GM18499 (cell line): ENCODE measurements around the gene HMG20A.

Experiments used
- ATAC-seq: cut with Tn5 transposase; IDR thresholded peaks from one replicate; pipeline ENCODE4 v1.9.1; 2021; ENCODE audit warnings: moderate number of reproducible peaks; ENCODE audit not compliant: insufficient read depth, unreplicated experiment

Gene HMG20A

DNA sequence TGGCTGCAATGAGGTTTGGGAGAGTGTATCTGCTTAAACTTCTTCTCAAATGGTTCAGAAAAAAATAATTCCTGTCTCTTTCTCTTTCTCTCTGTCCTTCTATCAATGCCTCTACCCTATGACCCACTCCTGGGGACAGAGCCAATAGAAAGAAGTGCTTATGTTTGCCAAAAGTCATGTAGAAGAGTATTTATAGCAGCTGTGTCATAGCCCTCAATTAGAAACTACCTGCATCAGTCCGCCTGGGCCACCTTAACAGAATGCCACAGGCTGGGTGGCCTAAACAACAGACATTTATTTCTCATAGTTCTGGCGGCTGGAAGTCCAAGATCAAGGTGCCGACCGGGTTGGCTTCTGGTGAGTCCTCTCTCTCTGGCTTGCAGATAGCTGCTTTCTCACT is 92.5 kb downstream of the HMG20A start:
- no peak for ATAC-seq

DNA sequence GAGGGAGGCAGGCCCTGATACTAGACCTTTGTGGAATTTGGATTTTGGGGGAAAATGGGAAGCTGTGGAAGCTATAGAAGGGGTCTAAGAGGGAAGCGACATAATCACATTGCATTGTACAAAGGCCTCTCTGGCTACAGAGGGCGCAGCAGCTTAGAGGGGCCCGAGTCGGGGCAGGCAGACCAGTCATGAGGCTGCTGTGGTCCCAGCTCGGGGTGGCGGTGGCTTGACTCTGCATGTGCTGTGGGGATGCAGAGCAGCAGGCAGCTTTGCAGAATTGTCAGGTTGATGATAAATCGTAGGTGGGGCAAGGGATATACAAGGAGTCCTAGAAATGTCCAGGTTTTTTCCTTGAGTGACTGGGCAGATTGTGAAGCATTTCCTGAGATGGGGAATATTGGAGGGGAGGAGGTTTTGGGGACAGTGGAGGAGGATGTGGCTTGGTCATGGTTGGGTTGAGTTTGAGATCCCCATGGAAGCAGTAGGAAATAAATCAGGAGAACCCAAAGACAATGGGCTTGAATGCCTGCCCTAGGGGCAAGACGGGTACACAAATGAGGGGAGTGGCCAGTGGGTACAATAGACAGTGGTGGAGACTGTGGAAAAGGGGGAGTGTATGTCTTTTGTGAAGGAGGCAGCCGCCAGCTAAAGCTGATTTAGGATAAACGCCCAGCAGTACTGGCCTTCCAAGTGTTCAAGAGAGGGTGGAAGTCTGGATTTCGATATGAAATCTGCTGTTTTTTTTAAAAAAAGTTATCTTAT is 94.1 kb downstream of the HMG20A start:
- no peak for ATAC-seq

DNA sequence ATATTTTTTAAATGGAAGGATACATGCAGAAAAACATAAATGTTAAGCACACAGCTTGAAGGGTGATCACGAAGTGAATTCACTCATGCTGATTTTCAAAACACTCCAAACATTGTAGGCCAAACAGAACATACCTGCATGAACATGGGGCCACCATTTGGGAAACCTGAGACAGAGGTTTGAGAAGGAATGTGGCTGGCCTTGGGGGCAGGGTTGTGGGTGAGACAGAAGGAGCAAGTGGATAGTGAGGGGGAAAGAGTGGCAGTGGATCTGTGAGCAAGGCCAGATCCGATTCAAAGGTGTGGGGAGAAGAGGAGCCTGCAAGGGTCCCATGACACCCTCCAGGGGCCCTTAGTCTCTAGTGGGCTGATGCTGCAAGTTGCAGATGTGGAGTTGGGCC is 94.9 kb downstream of the HMG20A start:
- no peak for ATAC-seq

DNA sequence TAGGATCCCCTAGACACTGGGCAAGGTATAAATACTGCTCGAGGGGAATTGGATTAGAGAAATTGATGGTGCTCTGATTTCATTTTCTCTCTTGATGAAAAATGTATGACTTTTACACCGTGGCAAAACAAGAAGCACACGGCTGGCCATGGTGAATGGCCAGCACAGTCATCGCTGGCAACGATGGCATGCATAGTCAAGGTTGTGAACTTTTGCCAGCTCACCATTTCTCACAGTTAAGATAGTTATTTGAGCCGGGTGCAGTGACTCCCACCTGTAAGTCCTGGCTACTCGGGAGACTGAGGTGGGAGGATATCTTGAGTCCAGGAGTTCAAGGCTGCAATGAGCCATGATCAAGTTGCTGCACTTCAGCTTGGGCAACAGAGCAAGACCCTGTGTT is 95.4 kb downstream of the HMG20A start:
- ATAC-seq, result no peak

DNA sequence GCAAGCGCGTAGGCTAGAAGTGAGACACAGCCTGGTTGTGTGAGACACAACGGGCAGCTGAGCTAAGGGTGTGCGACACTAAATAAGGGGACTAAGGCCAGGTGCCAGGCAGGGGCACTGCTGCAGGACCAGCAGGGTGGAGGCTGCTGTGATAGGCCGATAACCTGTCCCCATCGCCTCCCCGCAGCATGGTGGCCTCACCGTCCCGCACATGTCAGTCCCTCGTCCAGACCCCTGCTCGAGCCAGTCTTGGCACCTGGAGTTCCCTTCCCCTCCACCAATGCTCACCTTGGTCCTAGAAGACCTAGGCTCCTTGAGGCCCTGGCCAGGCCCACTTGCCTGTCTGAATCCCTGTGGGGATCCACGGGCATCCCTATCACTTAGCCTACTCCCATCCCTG is 96.1 kb downstream of the HMG20A start:
- no peak for ATAC-seq

DNA sequence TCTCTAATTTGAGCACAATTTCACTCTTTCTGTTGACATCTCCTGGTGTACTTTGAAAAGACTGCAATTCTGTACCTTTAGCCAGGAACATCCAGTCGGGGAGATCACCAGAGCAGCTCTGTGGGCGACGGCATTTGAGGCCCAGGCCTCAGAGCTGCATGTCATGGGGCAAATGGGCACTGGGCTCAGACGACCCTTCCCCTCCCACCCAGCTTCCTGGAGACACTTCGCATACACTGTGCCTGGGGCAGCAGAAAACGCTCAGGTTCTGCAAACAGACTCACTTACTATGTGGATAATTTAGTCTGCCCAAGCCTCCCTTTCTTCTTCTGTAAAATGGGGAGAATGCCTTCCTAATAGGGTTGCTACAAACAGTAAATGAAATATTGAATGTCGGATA is 96.9 kb downstream of the HMG20A start:
- ATAC-seq, result no peak

DNA sequence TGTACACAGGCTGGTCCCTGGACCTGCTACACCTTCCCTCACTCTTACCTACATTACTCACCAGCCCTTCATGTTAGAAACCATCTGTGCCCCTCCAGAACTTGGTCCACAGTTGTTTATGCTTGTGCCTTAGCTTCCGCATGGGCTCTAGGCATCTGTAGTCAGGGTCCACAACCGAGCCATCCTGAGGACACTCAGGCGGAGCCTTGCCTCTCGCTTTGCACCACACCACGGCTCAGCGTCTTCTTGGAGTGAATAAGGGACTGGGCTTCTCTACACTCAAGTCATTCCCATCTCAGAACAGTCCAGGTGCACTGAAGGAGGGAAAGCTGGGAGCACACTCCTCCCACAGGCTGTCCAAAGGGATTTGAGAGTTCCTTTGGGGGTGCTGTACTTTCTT is 97.8 kb downstream of the HMG20A start:
- ATAC-seq, result no peak

DNA sequence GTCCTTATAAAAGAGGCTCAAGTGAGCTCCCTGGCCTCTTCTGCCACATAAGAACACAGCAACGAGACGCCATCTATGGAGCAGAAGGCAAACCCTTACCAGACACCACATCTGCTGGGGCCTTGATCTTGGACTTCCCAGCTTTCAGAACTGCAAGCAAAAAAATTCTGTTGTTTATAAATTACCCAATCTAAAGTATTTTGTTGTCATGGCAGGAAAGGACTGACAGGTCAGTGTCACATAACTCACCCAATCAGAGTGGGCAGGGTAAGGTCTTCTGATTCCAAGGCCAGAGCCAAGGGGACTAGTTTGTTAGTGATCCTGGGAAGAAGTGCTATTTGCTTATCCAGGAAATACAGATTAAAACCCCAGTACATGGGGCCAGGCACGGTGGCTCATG is 98.9 kb downstream of the HMG20A start:
- ATAC-seq, result no peak

DNA sequence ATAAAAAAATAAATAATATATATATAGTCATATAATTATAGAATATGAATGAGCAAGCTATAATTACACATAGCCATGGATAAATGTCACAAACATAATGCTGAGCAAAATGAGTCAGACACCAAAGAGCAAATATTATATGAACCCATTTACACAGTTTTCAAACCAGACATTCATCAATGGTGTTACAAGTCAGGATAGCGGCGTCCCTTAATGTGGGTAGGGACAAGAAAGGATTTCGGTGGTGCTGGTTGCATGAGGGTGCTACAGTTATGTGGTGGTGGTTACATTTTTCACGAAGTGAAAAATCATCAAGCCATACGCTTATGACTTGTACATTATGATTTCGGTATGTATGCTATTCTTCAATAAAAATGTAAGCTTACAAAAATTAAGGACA is 100.5 kb downstream of the HMG20A start:
- no peak for ATAC-seq

DNA sequence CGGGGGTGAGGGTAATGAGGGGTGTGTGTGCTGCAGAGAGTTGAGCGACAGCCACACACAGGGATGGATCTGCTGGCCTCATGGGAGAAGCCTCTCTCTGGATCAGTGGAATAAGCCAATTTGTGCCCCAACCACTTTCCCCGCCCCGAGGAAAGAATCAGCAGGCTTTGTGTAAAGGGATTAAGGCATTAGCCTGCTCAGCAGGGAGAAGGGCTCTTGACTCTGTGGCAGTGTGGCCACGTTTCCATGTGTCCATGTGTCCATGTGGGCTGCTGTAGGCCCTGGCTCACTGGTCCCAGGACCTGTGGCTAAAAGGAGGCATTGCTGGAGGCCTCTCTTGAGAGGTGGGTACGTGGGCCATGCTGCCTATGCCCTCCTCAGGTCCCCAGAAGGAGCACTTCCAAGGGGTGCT is 104.7 kb downstream of the HMG20A start:
- no peak for ATAC-seq

DNA sequence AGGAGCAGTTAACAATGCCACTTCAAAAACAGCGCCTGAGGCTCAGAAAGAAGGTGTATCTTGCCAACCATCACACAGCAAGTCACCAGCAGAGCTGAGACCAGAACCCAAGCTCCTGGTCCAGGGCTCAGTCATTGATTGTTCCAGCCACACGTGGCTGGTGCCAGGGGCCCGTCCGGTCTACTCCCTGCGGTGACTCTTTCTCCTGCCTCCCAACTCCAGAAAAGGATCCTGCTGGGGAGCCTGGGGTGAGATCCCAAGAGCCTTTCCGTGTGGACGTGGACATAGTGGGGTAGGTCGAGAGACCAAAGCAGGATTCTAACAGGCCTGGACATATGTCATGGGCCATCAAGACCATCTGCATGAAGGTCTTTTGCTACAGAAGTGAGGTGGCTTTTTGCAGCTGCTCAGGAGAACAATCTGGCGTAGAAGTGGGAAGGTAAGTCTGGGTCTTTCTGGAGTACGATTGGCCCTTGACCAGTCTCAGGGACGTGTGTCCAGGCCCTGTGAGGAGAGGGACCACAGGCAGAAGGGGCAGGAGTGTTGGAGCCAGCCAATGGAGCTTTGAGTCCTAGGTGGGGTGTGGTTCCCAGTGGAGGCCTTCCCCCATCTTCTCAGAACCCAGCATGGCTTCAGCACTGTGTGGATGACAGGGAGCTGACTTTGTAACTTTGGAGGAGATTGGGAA is 105.4 kb downstream of the HMG20A start:
- ATAC-seq, result no peak

DNA sequence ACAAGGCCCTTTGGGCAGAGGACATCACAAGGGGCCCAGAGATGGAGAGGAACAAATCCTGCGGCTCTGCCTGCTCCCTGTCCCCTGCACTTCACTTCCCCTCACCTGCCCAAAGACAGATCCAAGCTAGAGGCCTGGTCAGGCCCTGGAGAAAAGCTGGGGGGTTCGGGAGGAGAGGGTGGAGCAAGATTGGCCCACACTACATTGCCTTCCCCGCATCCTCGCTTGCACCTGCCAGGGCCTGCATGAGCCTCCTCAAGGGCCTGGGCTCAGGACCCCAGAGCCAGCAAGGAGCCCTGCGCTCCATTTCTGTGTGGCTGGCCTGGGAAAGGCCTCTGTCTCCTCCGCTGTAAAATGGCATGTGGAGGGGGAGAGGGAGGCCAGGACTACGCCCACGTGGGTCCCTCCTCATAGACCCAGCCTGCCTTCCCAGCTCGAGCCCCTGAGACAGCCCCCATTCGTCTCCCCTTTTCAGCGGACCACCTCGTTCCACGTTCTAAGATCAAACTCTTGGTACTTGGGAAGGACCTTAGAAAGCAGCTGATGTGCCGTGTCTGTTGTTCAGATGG is 106.0 kb downstream of the HMG20A start:
- no peak for ATAC-seq

DNA sequence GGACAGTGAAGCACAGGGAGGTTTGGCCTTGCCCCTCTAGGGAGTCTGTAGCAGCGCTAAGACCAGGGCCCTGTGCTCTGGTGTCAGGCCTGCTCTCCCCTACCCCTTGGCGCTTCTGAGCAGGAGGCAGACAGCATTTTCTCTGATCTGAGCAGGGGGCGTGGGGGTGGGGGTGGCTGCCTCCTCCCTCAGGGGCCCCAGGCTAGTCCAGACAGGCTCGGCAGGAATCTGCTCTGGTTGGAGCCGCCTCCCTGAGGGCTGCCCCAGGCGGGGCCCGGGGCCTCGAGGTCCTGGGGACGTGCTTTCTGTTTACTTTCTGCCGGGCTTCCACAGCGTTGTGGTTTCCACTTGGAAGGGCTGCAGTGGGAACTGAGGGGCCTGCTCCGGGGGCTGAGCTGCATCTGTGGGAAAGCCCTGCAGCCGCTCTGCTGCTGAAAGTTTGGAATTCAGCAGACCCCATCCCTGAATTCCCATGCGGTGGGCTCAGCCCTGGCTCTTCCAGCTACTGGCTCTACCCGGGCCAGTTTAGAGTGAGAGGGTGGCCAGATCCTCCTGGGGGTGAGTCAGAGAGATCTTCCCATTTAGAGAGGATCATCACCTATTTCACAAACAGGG is 106.6 kb downstream of the HMG20A start:
- ATAC-seq, result no peak

DNA sequence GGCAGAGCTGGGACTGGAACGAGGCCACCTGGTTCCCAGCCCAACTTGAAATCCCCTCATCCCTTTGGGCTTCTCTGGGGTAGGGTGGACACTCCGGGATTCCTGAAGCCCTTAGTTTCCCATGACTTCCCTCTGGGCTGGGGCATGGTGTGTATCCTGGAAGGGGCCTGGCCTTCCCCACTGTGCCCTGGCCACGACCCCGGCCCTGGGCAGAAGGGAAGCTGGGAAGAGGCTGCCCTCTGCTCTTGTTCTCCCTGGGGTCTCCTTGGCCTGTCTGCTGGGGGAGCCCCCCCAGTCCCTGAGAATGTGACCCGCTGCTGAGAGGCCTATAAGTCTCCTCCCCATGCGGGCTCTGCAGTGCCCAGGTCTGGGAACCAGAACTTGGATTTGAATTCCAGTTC is 107.1 kb downstream of the HMG20A start:
- no peak for ATAC-seq

DNA sequence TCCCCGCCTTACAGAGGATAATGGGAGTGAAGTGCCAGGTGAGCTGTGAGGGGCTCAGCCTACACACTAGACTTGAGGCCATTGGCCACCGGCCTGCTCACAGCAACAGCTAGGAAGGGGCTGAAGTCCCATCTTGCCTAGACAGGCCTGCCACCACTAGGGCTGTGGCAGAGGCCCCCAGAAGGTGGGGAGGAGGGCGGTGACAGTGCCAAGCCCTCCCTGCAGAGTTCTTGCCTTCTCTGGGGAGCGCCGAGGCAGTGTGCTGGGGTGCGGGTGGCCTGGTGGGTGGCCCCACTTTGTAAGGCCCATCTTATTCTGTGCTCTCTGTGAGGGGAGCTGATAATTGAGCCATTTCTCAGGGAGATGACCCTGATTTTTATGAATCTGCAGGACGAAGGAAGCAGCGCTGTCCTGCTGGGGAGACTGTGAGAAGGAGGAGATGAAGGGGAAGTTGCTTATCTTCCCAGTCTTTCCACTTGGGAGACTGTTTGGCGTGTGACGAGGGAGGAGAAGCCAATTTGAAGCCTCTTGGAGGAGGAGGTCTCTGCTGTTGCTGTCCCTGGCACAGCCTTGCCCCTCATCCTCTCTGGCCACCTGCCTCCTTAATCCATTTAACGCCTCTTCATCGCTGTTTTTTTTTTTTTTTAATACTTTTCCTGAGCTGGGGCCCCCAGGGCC is 107.7 kb downstream of the HMG20A start:
- no peak for ATAC-seq

DNA sequence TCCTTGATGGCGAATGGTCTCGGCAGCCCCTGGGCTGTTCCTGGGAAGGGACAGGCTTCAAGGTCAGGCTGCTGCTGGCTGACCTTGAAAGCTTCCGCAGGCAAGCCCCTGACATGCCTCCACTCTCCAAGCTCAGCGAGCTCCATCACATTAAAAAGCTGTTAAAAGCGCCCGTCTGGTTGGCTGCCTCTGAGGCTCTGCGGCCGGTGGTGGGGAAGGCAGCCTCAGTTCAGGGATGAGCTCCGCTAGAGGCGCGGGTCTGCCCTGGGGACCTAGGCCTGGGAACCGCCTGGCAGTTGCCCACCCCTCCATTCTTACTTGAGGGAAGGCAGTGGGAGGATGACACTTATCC is 108.3 kb downstream of the HMG20A start:
- ATAC-seq, result no peak

DNA sequence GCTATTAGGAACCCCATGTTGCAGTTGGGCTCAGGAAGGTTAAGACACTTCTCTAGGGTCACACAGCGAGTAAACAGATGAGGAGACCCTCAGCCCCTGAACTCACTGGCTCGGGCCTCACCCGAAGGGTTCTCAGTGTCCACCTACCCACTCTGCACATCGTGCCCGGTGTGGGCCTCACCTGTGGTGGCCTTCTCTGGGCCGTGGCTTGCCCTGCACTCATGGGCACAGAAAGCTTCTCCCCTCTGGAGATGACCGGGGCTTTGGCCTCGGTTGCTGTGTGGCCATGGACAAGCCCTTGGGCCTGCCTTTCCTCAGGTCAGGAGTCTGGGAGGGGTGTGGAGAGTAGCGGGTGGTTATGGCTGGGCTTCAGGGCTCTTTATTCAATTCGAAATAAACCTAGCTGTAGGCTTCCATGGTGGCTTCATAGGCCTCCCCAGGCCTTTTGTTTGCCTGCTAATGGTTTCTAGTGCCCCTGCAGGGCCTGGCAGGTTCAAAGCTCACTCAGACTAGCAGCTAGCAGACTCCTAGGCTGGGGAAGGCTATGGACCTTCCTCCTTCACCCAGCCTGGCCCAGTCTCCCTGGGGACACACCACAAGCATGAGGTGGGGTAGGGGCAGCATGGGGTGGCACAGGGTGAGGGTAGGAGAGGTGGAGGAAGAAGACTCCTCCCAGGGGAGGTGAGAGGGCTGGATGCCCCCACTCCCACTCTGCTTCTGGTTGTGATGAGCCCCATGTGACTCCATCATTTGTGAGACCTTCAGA is 108.9 kb downstream of the HMG20A start:
- ATAC-seq, result no peak

DNA sequence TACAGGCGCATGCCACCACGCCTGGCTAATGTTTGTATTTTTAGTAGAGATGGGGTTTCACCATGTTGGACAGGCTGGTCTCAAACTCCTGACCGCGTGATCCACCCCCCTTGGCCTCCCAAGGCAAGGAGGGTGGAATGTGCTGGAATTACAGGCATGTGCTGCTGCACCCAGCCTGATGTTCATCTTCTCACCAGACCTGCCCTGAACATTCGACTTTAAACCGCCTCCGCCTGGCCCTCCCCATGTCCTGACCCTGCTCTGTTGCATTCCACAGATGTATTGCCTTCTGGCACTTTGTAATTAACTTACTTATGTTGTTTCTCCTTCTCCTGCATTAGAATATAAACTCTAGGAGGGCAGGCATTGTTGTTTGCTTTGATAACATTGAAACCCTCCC is 109.9 kb downstream of the HMG20A start:
- no peak for ATAC-seq

DNA sequence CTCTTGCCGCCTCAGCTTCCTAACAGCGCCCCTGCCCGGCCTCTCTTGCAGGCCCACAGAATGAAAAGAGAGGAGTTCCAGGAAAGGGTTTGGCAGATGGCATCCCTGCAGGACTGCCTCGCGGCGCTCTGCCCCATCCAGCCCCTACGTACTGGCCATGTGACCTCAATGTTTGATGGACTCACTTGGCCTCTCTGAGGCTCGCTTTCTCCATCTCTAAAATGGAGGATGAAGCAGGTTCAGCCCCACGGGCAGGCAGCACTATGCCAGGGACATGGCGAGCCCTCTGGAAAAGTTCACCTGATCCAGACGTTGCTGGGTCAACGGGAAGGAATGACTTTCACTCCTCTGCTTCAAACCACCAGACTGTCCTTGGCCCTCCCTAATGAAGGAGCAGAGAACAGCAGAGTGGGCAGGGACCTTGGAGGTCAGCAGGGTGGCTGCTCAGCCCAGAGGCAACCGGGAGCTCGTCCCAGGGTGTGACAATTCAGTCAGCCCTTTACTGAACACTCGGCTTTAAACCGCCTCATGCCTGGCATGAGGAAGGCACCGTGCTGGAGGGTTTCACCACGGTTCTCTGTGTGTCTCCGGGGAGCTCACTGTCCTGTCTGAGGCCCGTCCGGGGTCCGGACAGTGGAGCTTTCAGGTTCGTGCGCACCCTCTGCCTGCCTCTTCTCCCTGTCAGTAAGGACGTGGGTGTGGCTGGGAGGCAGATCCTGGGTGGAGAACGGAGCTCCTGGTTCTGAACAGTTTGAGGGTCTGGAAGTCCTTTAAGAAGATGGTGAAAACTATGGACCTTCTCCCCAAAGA is 110.7 kb downstream of the HMG20A start:
- ATAC-seq, result no peak
